HepG2 (cell line): ENCODE results near the gene VAMP8. TPM values are rescaled to one million over a fixed set of nuclear protein-coding genes. Genes with fewer than 3 reads are reported as not detected.

Source experiments
- CHD2 ChIP-seq: IDR thresholded peaks from 2 replicates; pipeline ENCODE4 v1.6.1; 2011; ENCODE audit warnings: low read depth, low read length, improper control_type of control experiment
- FOXK1 ChIP-seq: sonication (generic); formaldehyde crosslinking; IDR thresholded peaks from 2 replicates; pipeline ENCODE4 v1.4.0; 2020; ENCODE audit warnings: low read depth, missing genetic modification reagents, borderline replicate concordance
- IRF2 ChIP-seq: IDR thresholded peaks from 2 replicates; pipeline ENCODE4 v1.6.1; 2018; ENCODE audit warnings: missing genetic modification reagents, missing compliant biosample characterization
- MED13 ChIP-seq: sonication (generic); formaldehyde crosslinking; IDR thresholded peaks from 2 replicates; pipeline ENCODE4 v1.5.0; 2020; ENCODE audit warnings: missing genetic modification reagents
- NKX3-1 ChIP-seq: sonication (generic); formaldehyde crosslinking; IDR thresholded peaks from 2 replicates; pipeline ENCODE4 v1.5.0; 2020; ENCODE audit warnings: missing genetic modification reagents
- POGK ChIP-seq: sonication (generic); formaldehyde crosslinking; conservative IDR thresholded peaks from 2 replicates; pipeline ENCODE4 v1.8.0; 2022; ENCODE audit warnings: mild to moderate bottlenecking, moderate library complexity, missing genetic modification reagents
- STAG1 ChIP-seq: sonication (generic); formaldehyde crosslinking; IDR thresholded peaks from 2 replicates; pipeline ENCODE4 v1.4.0; 2020; ENCODE audit warnings: missing genetic modification reagents
- ZBTB49 ChIP-seq: sonication (generic); formaldehyde crosslinking; IDR thresholded peaks from 2 replicates; pipeline ENCODE4 v1.4.0; 2020; ENCODE audit warnings: missing genetic modification reagents, borderline replicate concordance
- ZBTB8A ChIP-seq: sonication (generic); formaldehyde crosslinking; IDR thresholded peaks from 2 replicates; pipeline ENCODE4 v1.4.0; 2020; ENCODE audit warnings: mild to moderate bottlenecking, low read depth, missing genetic modification reagents, borderline replicate concordance
- ZNF230 ChIP-seq: sonication (generic); formaldehyde crosslinking; IDR thresholded peaks from 2 replicates; pipeline ENCODE4 v1.4.0; 2020; ENCODE audit warnings: mild to moderate bottlenecking, missing genetic modification reagents
- ZNF563 ChIP-seq: sonication (generic); formaldehyde crosslinking; IDR thresholded peaks from 2 replicates; pipeline ENCODE4 v1.8.0; 2022; ENCODE audit warnings: mild to moderate bottlenecking, moderate library complexity, missing genetic modification reagents
- ZNF619 ChIP-seq: sonication (generic); formaldehyde crosslinking; IDR thresholded peaks from 2 replicates; pipeline ENCODE4 v1.4.0; 2020; ENCODE audit warnings: mild to moderate bottlenecking, missing genetic modification reagents
- ZNF792 ChIP-seq: IDR thresholded peaks from 2 replicates; pipeline ENCODE4 v1.6.1; 2016
- polyA plus RNA-seq, 8 experiments: library from polyadenylated mRNA; depleted of rRNA in 3 of 8; stranded (reverse) in 7 of 8; unstranded in 1 of 8; fragments of >200 nt; fragmentation: Illumina TruSeq in 4 of 8; extraction: Trizol in 4 of 8; gene quantifications; 2 replicates each; pipeline versions ENCODE4 v1.2.1 to v1.2.3, GENCODE V29; 2011 to 2016; ENCODE audit warnings: low read depth in 4 of 8, missing spikeins in 1 of 8, mixed read lengths in 1 of 8; ENCODE audit not compliant: insufficient read depth in 1 of 8
- total RNA-seq, 5 experiments: library from RNA; depleted of rRNA; stranded (reverse); fragments of >200 nt; fragmentation: Illumina TruSeq; extraction: Trizol; gene quantifications; 2 replicates each; pipeline ENCODE4 v1.2.3, GENCODE V29; 2016; ENCODE audit warnings: low read depth in 1 of 5
- TF ChIP-seq, protein P1 (sequence below): sonication (generic); formaldehyde crosslinking; IDR thresholded peaks from 2 replicates; pipeline ENCODE4 v1.4.0; 2020; ENCODE audit warnings: mild to moderate bottlenecking, missing genetic modification reagents, borderline replicate concordance
- TF ChIP-seq, protein P2 (sequence below): sonication (generic); formaldehyde crosslinking; IDR thresholded peaks from 2 replicates; pipeline ENCODE4 v1.4.0; 2020; ENCODE audit warnings: missing genetic modification reagents, borderline replicate concordance
- TF ChIP-seq, protein P3 (sequence below): fragments of 450-650 bp; IDR thresholded peaks from 2 replicates; pipeline ENCODE4 v1.6.1; 2016
- TF ChIP-seq, protein P4 (sequence below): sonication (generic); IDR thresholded peaks from 2 replicates; pipeline ENCODE4 v1.6.1; 2016; ENCODE audit warnings: low read depth, borderline replicate concordance

VAMP8 gene
- total and polyA plus RNA-seq, 2 of the 13 experiments (the other 11 are each of a cell fraction or from before 2014, with no cell fraction given): 83.3 to 157 TPM

DNA sequence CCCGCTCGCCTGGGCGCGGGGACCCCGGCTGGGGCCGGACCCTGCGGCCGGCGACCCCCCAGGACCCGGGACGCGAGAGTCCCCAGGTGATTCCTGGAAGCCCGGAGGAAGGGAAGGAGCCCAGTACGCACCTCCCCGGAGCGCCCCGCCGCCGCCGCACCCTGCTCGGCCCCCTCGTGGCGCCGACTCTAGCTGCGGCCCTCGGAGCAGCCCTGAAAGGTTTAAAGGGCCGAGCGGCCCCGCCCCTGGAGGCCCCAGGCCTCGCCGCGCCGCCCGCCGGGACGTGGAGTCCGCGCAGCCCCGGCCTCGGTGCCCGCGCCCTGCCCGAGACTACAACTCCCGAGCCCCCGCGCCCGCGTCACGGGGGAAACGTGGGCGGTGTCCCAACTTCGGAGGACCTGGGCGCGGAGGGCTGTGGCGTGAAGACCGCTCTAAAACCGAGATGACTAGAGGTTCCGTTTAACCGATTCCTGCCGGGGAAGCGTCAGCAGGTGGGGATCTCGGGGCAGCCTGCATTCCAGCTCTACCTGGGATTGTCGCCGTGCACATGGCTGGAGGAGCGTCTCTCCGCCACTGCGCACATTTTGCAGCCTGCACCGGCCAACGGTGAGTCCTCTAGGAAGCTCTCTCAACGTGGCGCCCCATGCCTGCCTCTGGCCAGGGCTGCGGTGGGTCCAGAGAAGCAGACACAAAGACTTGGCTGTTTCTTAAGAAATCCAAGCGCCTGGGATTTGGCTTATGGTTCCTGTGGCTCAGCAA, 25.3 kb downstream of the VAMP8 start, which contains the start of gene TMEM150A (continued):
- TF ChIP-seq STAG1 (CRISPR knock-in tag) (0 out of 2 replicates have a peak, but pooled peaks have one; percentile 5), ZBTB8A (CRISPR knock-in tag) (no peak), NKX3-1 (CRISPR knock-in tag) (peak; percentile 32; the same call in 1 of the 2 replicates), CHD2 (peak; percentile 4; the same call in 1 of the 2 replicates), ZNF563 (CRISPR knock-in tag) (peak; percentile 56; the same call in 1 of the 2 replicates), ZNF792 (CRISPR knock-in tag) (0 out of 2 replicates have a peak, but pooled peaks have one; percentile 9), ZNF619 (CRISPR knock-in tag) (peak; percentile 78), MED13 (CRISPR knock-in tag) (no peak), POGK (CRISPR knock-in tag) (0 out of 2 replicates have a peak, but pooled peaks have one; percentile 31), ZNF230 (CRISPR knock-in tag) (no peak), ZBTB49 (CRISPR knock-in tag) (no peak), FOXK1 (peak; percentile 73; the same call in 1 of the 2 replicates), IRF2 (CRISPR knock-in tag) (peak; percentile 78)
- TF ChIP-seq, protein P1, sequence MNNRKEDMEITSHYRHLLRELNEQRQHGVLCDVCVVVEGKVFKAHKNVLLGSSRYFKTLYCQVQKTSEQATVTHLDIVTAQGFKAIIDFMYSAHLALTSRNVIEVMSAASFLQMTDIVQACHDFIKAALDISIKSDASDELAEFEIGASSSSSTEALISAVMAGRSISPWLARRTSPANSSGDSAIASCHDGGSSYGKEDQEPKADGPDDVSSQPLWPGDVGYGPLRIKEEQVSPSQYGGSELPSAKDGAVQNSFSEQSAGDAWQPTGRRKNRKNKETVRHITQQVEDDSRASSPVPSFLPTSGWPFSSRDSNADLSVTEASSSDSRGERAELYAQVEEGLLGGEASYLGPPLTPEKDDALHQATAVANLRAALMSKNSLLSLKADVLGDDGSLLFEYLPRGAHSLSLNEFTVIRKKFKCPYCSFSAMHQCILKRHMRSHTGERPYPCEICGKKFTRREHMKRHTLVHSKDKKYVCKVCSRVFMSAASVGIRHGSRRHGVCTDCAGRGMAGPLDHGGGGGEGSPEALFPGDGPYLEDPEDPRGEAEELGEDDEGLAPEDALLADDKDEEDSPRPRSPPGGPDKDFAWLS (CRISPR knock-in tag): no peak
- TF ChIP-seq, protein P2, sequence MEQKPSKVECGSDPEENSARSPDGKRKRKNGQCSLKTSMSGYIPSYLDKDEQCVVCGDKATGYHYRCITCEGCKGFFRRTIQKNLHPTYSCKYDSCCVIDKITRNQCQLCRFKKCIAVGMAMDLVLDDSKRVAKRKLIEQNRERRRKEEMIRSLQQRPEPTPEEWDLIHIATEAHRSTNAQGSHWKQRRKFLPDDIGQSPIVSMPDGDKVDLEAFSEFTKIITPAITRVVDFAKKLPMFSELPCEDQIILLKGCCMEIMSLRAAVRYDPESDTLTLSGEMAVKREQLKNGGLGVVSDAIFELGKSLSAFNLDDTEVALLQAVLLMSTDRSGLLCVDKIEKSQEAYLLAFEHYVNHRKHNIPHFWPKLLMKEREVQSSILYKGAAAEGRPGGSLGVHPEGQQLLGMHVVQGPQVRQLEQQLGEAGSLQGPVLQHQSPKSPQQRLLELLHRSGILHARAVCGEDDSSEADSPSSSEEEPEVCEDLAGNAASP: peak; percentile 10; the same call in 1 of the 2 replicates
- TF ChIP-seq, protein P3, sequence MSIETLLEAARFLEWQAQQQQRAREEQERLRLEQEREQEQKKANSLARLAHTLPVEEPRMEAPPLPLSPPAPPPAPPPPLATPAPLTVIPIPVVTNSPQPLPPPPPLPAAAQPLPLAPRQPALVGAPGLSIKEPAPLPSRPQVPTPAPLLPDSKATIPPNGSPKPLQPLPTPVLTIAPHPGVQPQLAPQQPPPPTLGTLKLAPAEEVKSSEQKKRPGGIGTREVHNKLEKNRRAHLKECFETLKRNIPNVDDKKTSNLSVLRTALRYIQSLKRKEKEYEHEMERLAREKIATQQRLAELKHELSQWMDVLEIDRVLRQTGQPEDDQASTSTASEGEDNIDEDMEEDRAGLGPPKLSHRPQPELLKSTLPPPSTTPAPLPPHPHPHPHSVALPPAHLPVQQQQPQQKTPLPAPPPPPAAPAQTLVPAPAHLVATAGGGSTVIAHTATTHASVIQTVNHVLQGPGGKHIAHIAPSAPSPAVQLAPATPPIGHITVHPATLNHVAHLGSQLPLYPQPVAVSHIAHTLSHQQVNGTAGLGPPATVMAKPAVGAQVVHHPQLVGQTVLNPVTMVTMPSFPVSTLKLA: peak; percentile 57
- TF ChIP-seq, protein P4, sequence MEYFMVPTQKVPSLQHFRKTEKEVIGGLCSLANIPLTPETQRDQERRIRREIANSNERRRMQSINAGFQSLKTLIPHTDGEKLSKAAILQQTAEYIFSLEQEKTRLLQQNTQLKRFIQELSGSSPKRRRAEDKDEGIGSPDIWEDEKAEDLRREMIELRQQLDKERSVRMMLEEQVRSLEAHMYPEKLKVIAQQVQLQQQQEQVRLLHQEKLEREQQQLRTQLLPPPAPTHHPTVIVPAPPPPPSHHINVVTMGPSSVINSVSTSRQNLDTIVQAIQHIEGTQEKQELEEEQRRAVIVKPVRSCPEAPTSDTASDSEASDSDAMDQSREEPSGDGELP: no peak
